ENCODE measurements around the gene RELL1.
A peak's percentile ranks its signal among the peaks of the same experiment; 100 is the strongest.

RELL1 gene

GRCh38 chr4:37664696-37665095, 21.5 kb downstream of the RELL1 start:
- no peak for DNase-seq

- DNase-seq, result no peak
Measured at GRCh38 chr4:37663552-37663951, 22.6 kb downstream of the RELL1 start.

- DNase-seq, result no peak
Measured at GRCh38 chr4:37662861-37663390, 23.2 kb downstream of the RELL1 start.

- DNase-seq, result no peak
Measured at GRCh38 chr4:37662251-37662650, 23.9 kb downstream of the RELL1 start.

GRCh38 chr4:37661772-37662171, 24.4 kb downstream of the RELL1 start:
- DNase-seq, result no peak

GRCh38 chr4:37659696-37660095, 26.5 kb downstream of the RELL1 start:
- no peak for DNase-seq

- no peak for DNase-seq
Measured at GRCh38 chr4:37656649-37657048, 29.5 kb downstream of the RELL1 start.

- DNase-seq, result no peak
Measured at GRCh38 chr4:37653601-37654000, 32.6 kb downstream of the RELL1 start.

- no peak for DNase-seq
Measured at GRCh38 chr4:37652747-37653527, 33.2 kb downstream of the RELL1 start.

- DNase-seq, result no peak
Measured at GRCh38 chr4:37651781-37652377, 34.3 kb downstream of the RELL1 start.

- DNase-seq, result no peak
Measured at GRCh38 chr4:37650481-37650880, 35.7 kb downstream of the RELL1 start.

- DNase-seq, result no peak
Measured at GRCh38 chr4:37649268-37649667, 36.9 kb downstream of the RELL1 start.

- DNase-seq, result peak; percentile 39
Measured at GRCh38 chr4:37648084-37648817, 37.9 kb downstream of the RELL1 start.

GRCh38 chr4:37646247-37646646, 39.9 kb downstream of the RELL1 start:
- no peak for DNase-seq

- DNase-seq, result no peak
Measured at GRCh38 chr4:37645736-37646135, 40.4 kb downstream of the RELL1 start.

GRCh38 chr4:37644962-37645361, 41.2 kb downstream of the RELL1 start:
- no peak for DNase-seq

GRCh38 chr4:37641886-37642849, 44.0 kb downstream of the RELL1 start:
- no peak for DNase-seq

- no peak for DNase-seq
Measured at GRCh38 chr4:37641352-37641751, 44.8 kb downstream of the RELL1 start.

- peak; percentile 85 for DNase-seq
Measured at GRCh38 chr4:37639551-37640285, 46.5 kb downstream of the RELL1 start.

GRCh38 chr4:37635155-37635554, 51.0 kb downstream of the RELL1 start:
- DNase-seq, result no peak

GRCh38 chr4:37634180-37634579, 52.0 kb downstream of the RELL1 start:
- no peak for DNase-seq

- DNase-seq, result no peak
Measured at GRCh38 chr4:37632836-37633235, 53.3 kb downstream of the RELL1 start.
